HUES6 (cell line): Measurements from ENCODE around the gene KCNQ5.

Experiments used
- H3K27ac ChIP-seq: 2 replicates; pipeline ENCODE4 v1.7.0; 2013; ENCODE audit warnings: low read depth, mild to moderate bottlenecking, low read length, inconsistent platforms
- H3K27me3 ChIP-seq: 2 replicates; pipeline ENCODE4 v1.6.1; 2013; ENCODE audit warnings: low read length; ENCODE audit not compliant: control insufficient read depth, insufficient read depth
- H3K36me3 ChIP-seq: 2 replicates; pipeline ENCODE4 v1.6.1; 2013; ENCODE audit warnings: low read length; ENCODE audit not compliant: control insufficient read depth, insufficient read depth
- H3K4me1 ChIP-seq: 2 replicates; pipeline ENCODE4 v1.6.1; 2013; ENCODE audit warnings: low read length; ENCODE audit not compliant: control insufficient read depth, insufficient read depth
- H3K4me3 ChIP-seq: 2 replicates; pipeline ENCODE4 v1.5.1; 2013; ENCODE audit warnings: low read depth, low read length
- H3K9ac ChIP-seq: one replicate; pipeline ENCODE4 v1.6.1; 2013; ENCODE audit warnings: mild to moderate bottlenecking, low read length
- H3K9me3 ChIP-seq: 2 replicates; pipeline ENCODE4 v1.6.1; 2013; ENCODE audit warnings: low read depth, low read length; ENCODE audit not compliant: control insufficient read depth, insufficient read depth

Gene KCNQ5

GRCh38 chr6:72683797-72684196 is 61.9 kb downstream of the KCNQ5 start:
- no peaks in the 10 kb centered on the region for H3K27me3 ChIP-seq
- H3K4me1 ChIP-seq, result no peaks in the 10 kb centered on the region
- no peak overlapping the region for H3K4me3 ChIP-seq
- H3K9me3 ChIP-seq, result no peaks in the 10 kb centered on the region
- H3K36me3 ChIP-seq, result no peaks in the 10 kb centered on the region
- H3K27ac ChIP-seq, result no peak overlapping the region
- H3K9ac ChIP-seq, result no peak overlapping the region

GRCh38 chr6:72689107-72689954 is 67.5 kb downstream of the KCNQ5 start:
- H3K36me3 ChIP-seq, result no peaks in the 10 kb centered on the region
- no peaks in the 10 kb centered on the region for H3K27me3 ChIP-seq
- no peak overlapping the region for H3K27ac ChIP-seq
- H3K9me3 ChIP-seq, result no peaks in the 10 kb centered on the region
- H3K4me1 ChIP-seq, result no peaks in the 10 kb centered on the region
- H3K9ac ChIP-seq, result no peak overlapping the region
- H3K4me3 ChIP-seq, result no peak overlapping the region

GRCh38 chr6:72691249-72691648 is 69.4 kb downstream of the KCNQ5 start:
- no peaks in the 10 kb centered on the region for H3K36me3 ChIP-seq
- H3K9me3 ChIP-seq, result no peaks in the 10 kb centered on the region
- no peak overlapping the region for H3K9ac ChIP-seq
- H3K4me1 ChIP-seq, result no peaks in the 10 kb centered on the region
- no peak overlapping the region for H3K4me3 ChIP-seq
- H3K27me3 ChIP-seq, result no peaks in the 10 kb centered on the region
- H3K27ac ChIP-seq, result no peak overlapping the region

- Histone ChIP-seq H3K36me3 (no peaks in the 10 kb centered on the region), H3K9me3 (no peaks in the 10 kb centered on the region), H3K9ac (no peak overlapping the region), H3K27me3 (no peaks in the 10 kb centered on the region), H3K4me3 (no peak overlapping the region), H3K4me1 (no peaks in the 10 kb centered on the region), H3K27ac (no peak overlapping the region)
Measured at GRCh38 chr6:72696055-72696454, 74.2 kb downstream of the KCNQ5 start.

GRCh38 chr6:72699159-72699558 is 77.3 kb downstream of the KCNQ5 start:
- Histone ChIP-seq H3K9me3 (no peaks in the 10 kb centered on the region), H3K27me3 (no peaks in the 10 kb centered on the region), H3K9ac (no peak overlapping the region), H3K4me3 (no peak overlapping the region), H3K27ac (no peak overlapping the region), H3K36me3 (no peaks in the 10 kb centered on the region), H3K4me1 (no peaks in the 10 kb centered on the region)

GRCh38 chr6:72702421-72702820 is 80.6 kb downstream of the KCNQ5 start:
- Histone ChIP-seq H3K27me3 (no peaks in the 10 kb centered on the region), H3K4me3 (no peak overlapping the region), H3K36me3 (no peaks in the 10 kb centered on the region), H3K4me1 (no peaks in the 10 kb centered on the region), H3K9ac (no peak overlapping the region), H3K27ac (no peak overlapping the region), H3K9me3 (no peaks in the 10 kb centered on the region)

- H3K9me3 ChIP-seq, result no peaks in the 10 kb centered on the region
- no peaks in the 10 kb centered on the region for H3K27me3 ChIP-seq
- H3K4me1 ChIP-seq, result no peaks in the 10 kb centered on the region
- no peak overlapping the region for H3K9ac ChIP-seq
- no peaks in the 10 kb centered on the region for H3K36me3 ChIP-seq
- H3K27ac ChIP-seq, result no peak overlapping the region
- no peak overlapping the region for H3K4me3 ChIP-seq
Measured at GRCh38 chr6:72703093-72703492, 81.2 kb downstream of the KCNQ5 start.

- Histone ChIP-seq H3K9ac (no peak overlapping the region), H3K4me1 (no peaks in the 10 kb centered on the region), H3K27me3 (no peaks in the 10 kb centered on the region), H3K9me3 (no peaks in the 10 kb centered on the region), H3K36me3 (no peaks in the 10 kb centered on the region), H3K4me3 (no peak overlapping the region), H3K27ac (no peak overlapping the region)
Measured at GRCh38 chr6:72704979-72705378, 83.1 kb downstream of the KCNQ5 start.

- H3K9ac ChIP-seq, result no peak overlapping the region
- no peaks in the 10 kb centered on the region for H3K9me3 ChIP-seq
- no peaks in the 10 kb centered on the region for H3K4me1 ChIP-seq
- no peaks in the 10 kb centered on the region for H3K27me3 ChIP-seq
- no peak overlapping the region for H3K4me3 ChIP-seq
- H3K27ac ChIP-seq, result no peak overlapping the region
- no peaks in the 10 kb centered on the region for H3K36me3 ChIP-seq
Measured at GRCh38 chr6:72709431-72709830, 87.6 kb downstream of the KCNQ5 start.

- H3K9ac ChIP-seq, result no peak overlapping the region
- no peaks in the 10 kb centered on the region for H3K9me3 ChIP-seq
- no peaks in the 10 kb centered on the region for H3K4me1 ChIP-seq
- H3K36me3 ChIP-seq, result no peaks in the 10 kb centered on the region
- no peak overlapping the region for H3K4me3 ChIP-seq
- H3K27ac ChIP-seq, result no peak overlapping the region
- no peaks in the 10 kb centered on the region for H3K27me3 ChIP-seq
Measured at GRCh38 chr6:72711731-72712130, 89.9 kb downstream of the KCNQ5 start.

GRCh38 chr6:72712910-72713309 is 91.0 kb downstream of the KCNQ5 start:
- Histone ChIP-seq H3K9ac (no peak overlapping the region), H3K4me3 (no peak overlapping the region), H3K27me3 (no peaks in the 10 kb centered on the region)

More at GRCh38 chr6:72712910-72713309, 91.0 kb downstream of the KCNQ5 start:
- Histone ChIP-seq H3K9me3 (no peaks in the 10 kb centered on the region), H3K36me3 (no peaks in the 10 kb centered on the region), H3K27ac (no peak overlapping the region), H3K4me1 (no peaks in the 10 kb centered on the region)
